Stimulated activated CD4-positive, alpha-beta T cell treated with anti-CD3 and anti-CD28 coated beads, Interleukin-15, amount 100 ng/mL, for 1 hour (primary cell): ENCODE data around the gene SEMG1.

Source experiments
- DNase-seq, 2 donors: peaks; one replicate each; pipeline ENCODE4 v3.0.0-alpha.2; 2020; ENCODE audit warnings: low read depth in 1 of 2, low spot score in 1 of 2

The SEMG1 gene

DNA sequence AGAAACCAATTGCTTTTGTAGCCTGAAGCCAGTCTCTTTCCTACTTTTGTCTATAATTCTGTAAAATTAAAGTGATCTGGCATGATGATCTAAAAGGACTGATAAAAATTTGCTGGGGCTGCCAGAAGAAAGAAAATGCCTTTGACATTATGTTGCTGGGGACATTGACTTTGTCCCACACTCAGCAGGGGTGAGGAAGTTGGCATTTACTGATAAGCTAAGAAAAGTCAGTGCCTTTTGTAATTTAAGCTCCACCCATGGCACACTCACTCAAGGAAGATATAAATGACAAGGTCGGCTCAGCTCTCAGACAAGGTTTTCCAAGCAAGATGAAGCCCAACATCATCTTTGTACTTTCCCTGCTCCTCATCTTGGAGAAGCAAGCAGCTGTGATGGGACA, at the start of gene SEMG1:
Gene SEMG1 (plus strand): TSS at position 309 of the 400 bp plus-strand sequence. CDS start 21 bp downstream, at position 330.
- DNase-seq, result no peak

DNA sequence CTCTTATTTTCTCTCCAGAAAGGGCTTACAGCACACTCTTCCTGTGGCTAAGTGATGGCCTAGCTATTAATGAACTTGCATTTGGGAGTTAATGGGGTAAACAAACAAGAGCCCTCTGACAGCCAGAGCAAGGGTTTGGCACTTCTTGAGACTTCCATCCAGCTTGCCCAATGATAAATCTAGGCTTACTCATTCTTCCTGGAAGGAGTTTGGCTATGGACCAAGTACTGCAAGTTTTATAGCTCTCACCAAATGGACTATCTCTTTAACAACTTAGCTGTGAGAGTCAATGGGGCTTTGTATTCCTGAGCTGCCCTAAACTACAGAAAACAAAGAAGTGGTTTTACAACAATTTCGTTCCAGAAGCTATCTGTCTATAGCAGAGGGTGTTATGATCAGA, 48.9 kb upstream of the SEMG1 start:
- no peak for DNase-seq

DNA sequence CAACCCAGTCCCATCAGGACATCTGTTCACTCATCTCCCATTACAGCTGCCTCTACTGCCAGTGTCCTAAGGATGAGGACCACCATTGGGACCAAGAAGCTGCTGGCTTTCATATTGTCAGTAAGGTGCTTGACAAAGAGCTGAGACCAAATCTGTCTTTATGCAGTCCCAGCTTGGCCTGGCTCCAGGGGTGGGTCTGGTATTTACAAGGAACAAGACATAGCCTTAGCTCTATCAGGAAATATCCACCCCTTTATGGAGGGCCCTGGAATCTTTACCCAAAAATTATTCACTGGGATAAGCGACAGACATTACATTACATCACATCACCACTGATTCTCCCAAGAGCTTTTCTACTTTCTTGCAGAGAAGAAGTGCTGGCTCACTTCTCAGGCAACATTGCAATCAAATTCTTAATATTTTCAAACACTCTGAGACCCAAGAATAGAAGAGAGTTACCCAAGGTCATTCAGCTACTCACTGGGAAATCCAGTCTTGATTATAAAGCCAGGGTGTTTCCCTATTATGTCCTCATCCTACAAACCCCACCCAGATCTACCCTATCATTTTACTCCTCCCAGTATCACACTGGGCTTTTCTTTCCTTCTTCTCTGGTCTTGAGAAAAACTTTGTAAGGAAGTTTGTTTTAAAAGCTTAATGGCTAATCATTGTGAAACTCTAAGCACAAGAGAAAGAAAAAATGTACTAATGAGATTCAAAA, 43.6 kb upstream of the SEMG1 start:
- DNase-seq, result no peak

DNA sequence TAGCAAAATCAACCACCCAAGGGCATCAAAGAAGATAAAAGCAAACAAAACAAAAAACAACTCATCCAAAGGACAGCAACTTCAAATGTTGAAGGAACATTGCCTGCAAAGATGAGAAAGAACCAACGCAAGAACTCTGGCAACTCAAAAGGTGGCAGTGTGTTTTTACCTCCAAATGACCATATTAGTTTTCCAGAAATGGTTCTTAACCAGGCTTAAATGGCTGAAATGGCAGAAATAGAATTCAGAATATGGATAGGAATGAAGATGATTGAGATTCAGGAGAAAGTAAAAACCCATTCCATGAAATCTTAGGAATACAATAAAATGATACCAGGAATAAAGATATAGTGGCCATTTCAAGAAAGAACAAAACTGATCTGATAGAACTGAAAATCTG, 41.9 kb upstream of the SEMG1 start:
- DNase-seq, result no peak

DNA sequence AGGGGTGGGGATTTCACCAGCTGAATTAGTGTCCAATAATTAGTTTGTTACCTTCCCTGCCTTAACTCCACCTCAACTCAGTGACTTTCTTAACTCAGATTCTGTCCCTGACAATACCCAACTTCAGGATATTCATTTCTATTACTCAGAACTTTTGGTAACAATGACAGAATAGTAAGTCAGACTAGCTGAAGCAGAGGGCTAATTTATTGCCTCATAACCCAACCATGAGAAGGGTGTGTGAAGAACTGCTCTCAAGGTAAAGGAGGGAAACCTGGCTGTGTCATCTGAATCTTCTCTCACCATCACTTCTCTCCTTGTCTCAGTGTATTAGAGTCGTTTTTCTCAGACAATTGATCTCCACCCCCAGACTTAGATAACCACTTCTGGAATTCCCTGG, 33.3 kb upstream of the SEMG1 start:
- no peak for DNase-seq

GRCh38 chr20:45174434-45175364, 32.1 kb upstream of the SEMG1 start, which contains the start of gene PI3:
Gene PI3, plus strand, starts transcription at chr20:45174902. Its CDS starts 21 bp downstream, at chr20:45174923.
- no peak for DNase-seq

DNA sequence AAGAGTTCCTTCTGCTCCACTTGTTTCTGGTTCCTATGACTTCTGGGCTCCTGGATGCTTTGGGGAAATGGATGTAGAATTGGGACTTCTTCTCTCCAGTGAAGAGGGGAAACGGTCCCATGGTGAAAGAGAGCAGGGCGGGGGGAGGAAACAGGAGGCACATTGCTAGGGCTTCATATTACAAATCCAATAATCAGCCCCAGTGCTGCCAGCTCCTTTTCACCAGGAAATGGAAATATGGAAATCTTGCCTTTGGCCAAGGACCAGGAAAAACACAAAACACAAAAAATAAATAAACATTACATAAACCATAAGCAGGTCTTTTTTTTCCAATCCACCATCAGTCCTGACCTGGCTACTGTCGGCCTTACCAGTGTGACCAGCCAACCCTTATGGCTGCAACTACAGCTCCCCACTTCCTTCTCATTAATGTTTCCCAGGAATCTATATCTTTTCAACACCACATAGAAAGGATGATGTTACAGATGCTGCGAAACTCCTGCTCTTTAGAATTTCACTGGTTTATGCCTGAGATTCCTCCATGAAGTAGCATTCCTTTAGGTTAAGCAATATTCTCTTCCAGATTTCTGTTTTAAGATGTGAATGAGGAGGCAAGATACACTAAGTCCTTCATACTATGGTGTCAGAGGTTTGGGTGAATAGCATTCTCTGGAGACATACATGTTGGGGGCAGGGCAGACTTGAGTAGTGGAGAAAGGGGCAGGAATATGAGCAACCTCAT, 30.1 kb upstream of the SEMG1 start:
- DNase-seq, result no peak

DNA sequence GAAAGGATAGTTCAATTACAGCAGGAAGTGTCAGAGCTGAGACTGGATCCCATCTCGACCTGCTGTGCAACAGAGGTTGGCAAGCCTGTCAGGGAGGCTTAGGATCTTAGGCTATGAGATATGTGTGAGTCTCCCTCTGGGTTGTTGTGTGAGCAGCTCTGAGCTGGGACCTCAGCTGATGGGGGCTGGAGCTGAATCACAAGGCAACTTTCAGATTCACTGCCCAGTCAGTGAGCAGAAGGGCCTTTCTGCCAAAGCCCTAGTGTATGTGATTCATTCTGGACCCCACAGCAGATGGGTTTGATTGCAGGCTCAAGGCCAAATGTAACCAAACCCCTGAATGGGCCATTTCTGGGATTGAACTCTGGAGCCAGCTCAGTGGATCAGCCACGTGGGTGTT, 27.7 kb upstream of the SEMG1 start:
- DNase-seq, result no peak

GRCh38 chr20:45181639-45182038, 25.2 kb upstream of the SEMG1 start:
- DNase-seq, result no peak

DNA sequence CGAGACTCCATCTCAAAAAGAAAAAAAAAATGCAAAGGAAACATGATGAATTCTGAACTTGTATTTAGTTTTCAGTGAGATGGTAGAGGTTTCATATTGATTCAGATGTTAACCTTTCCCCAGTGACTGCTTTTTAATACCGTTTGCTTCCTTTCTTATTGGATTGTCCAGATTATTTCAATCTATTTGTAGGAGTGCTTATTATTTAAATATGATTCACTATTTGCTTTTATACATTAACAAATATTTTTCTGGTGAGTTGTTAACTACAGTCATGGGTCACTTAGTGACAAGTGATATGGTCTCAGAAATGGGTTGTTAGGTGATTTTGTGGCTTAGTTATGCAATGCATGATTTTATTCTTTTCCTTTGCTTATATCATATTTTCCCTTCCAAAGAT, 23.7 kb upstream of the SEMG1 start:
- no peak for DNase-seq

DNA sequence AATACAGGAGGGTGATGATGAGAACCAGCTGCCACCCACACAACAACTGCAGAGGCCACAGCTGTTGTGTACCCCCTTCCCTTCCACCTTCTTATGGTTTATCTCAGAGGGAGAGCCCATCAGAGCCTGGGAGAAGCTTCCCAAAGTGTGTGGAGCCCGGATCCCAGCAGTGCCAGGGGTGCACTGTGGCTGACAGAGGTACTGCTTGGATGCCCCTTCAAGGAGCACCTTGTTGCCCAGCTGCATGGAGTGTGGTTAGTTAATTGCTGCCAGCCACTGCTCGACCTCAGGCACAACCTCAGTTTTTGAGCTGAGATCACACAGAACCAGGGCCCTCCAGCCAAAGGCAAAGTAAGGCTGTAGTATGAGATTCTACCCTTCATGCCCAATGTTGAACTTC, 19.1 kb upstream of the SEMG1 start:
- DNase-seq, result no peak

GRCh38 chr20:45189067-45189609, 17.7 kb upstream of the SEMG1 start:
- no peak for DNase-seq

DNA sequence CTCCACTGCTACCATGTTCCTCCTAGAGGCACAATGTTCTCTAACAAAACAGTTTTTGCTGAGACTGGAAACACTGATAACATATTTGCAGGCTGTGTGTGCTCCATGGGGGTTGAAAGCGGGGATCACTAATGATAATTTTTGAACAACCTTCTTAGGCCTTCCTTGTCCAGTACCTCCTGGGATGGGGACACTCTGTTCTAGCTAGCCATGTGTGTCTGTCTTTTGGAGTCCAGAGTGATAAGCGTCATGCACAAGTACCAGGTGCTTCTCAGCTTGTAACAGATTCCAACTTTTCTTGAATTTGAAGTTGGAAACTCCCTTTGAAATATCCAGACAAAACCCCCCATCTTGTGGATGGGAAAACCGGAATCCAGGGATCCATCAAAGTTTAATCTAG, 17.0 kb upstream of the SEMG1 start:
- no peak for DNase-seq

DNA sequence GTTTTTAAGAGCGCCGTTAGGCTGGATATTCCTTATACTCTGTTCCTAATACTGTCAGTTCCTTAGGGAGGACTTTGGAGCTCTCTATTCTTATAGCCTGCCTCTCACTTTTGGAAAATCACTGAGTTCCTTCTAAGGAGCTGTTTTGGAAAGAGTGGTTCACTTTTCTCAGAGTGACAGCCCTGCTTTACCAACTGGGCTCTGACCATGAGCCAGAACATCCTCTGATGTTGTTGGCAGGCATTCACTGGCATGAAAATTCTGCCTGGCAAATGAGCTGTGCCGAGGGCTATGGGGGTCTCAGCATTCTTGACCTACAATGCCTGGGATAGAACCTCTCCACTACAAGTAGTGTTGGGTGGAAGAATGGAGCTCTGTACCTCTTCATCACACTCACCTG, 14.9 kb upstream of the SEMG1 start:
- DNase-seq, result no peak

DNA sequence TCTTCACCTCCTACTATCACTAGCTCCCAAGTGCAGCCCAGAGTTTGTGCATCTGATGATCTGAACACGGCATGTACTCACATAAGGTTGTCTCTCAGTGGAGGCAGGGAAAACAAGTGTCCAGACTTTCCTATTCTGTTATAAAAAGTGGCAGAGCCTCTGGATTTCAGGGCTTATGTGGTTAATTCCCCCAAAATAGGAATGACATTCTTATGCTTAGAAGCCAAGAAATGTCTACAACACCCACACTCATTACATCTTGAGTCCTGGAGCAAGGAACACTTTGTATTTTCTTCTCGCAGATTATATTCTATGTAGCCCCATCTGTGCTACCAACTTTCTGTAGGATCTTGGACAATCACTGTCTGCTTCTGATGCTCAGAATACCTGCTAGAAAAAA, 13.5 kb upstream of the SEMG1 start:
- no peak for DNase-seq

DNA sequence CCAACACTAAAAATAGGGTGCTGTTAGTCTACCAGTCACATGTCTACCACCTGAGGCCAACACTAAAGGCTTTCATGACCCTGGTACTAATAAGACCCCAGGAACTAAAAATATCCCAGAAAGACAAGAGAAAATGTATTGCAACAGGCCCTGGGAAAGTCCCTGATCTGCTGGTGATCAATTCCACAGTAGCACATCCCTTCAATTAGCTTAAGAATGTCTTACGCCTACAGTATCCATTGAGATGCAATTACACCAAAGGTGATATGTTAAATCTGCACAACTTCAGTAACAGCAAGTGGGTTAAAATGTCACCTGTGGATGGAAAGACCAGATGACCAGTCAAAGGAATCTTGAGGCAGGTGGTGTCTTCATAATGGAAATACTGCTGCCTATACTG, 3.1 kb downstream of the SEMG1 start:
- no peak for DNase-seq

GRCh38 chr20:45211569-45212474, 5.0 kb downstream of the SEMG1 start:
- no peak for DNase-seq

GRCh38 chr20:45212836-45213235, 6.0 kb downstream of the SEMG1 start:
- no peak for DNase-seq

GRCh38 chr20:45218124-45218523, 11.3 kb downstream of the SEMG1 start:
- DNase-seq, result no peak

GRCh38 chr20:45218636-45219035, 11.8 kb downstream of the SEMG1 start:
- DNase-seq, result no peak
